ENCODE measurements around the gene PRDM16. TPM values are rescaled to one million over a fixed set of nuclear protein-coding genes. Genes with fewer than 3 reads are reported as not detected.
A peak's percentile ranks its signal among the peaks of the same experiment; 100 is the strongest.

Gene PRDM16
- total RNA-seq, 1 experiment from 2014 or later, result 5.3 TPM

GRCh38 chr1:3097231-3097630, 28.2 kb downstream of the PRDM16 start:
- CTCF ChIA-PET, result no interaction called here
- H3K9me3 ChIP-seq, result no peaks in the 10 kb centered on the region
- intact Hi-C loops (cut with micrococcal nuclease; ENCODE audit: unreplicated experiment), result no loop called here
- Mint-ChIP-seq H3K36me3 (ENCODE audit: insufficient read depth, unreplicated experiment) (no peaks in the 10 kb centered on the region), H3K27me3 (ENCODE audit: insufficient read depth, unreplicated experiment) (no peaks in the 10 kb centered on the region), H3K27ac (ENCODE audit: unreplicated experiment) (no peak overlapping the region), H3K4me1 (ENCODE audit: low read depth, unreplicated experiment) (no peaks in the 10 kb centered on the region), H3K4me3 (ENCODE audit: unreplicated experiment) (no peak overlapping the region), H3K9me3 (ENCODE audit: unreplicated experiment) (no peaks in the 10 kb centered on the region)
- no peak overlapping the region for H3K4me3 ChIP-seq (ENCODE audit: low read depth, low read length)
- H3K27me3 ChIP-seq (replicated peaks; ENCODE audit: control insufficient read depth, insufficient read depth, low read length), result no peaks in the 10 kb centered on the region
- POLR2A ChIA-PET, result no interaction called here
- BruUV-seq (replicated peaks), result no TSS peak
- DNase-seq, result no peak
- no peaks in the 10 kb centered on the region for H3K36me3 ChIP-seq (ENCODE audit: control insufficient read depth, insufficient read depth, low read length)
- no peaks in the 10 kb centered on the region for H3K4me1 ChIP-seq
- TF ChIP-seq CTCF (IDR thresholded peaks at IDR 0.05; ENCODE audit: insufficient read depth in 1 of 2, low read depth in 1 of 2, low read length in 1 of 2, severe bottlenecking in 1 of 2, unreplicated experiment in 1 of 2), result no peak

- no peaks in the 10 kb centered on the region for H3K4me1 ChIP-seq
- H3K27me3 ChIP-seq (replicated peaks; ENCODE audit: control insufficient read depth, insufficient read depth, low read length), result no peaks in the 10 kb centered on the region
- intact Hi-C loops (cut with micrococcal nuclease; ENCODE audit: unreplicated experiment), result no loop called here
- H3K36me3 Mint-ChIP-seq (ENCODE audit: insufficient read depth, unreplicated experiment), result no peaks in the 10 kb centered on the region
- no peak for TF ChIP-seq CTCF (IDR thresholded peaks at IDR 0.05; ENCODE audit: insufficient read depth in 1 of 2, low read depth in 1 of 2, low read length in 1 of 2, severe bottlenecking in 1 of 2, unreplicated experiment in 1 of 2)
- H3K4me3 ChIP-seq (ENCODE audit: low read depth, low read length), result no peak overlapping the region
- CTCF ChIA-PET, result no interaction called here
- no peaks in the 10 kb centered on the region for H3K36me3 ChIP-seq (ENCODE audit: control insufficient read depth, insufficient read depth, low read length)
- H3K4me3 Mint-ChIP-seq (ENCODE audit: unreplicated experiment), result no peak overlapping the region
- no peaks in the 10 kb centered on the region for H3K4me1 Mint-ChIP-seq (ENCODE audit: low read depth, unreplicated experiment)
- POLR2A ChIA-PET, result no interaction called here
- no TSS peak for BruUV-seq (replicated peaks)
- no peak overlapping the region for H3K27ac Mint-ChIP-seq (ENCODE audit: unreplicated experiment)
- H3K9me3 ChIP-seq, result no peaks in the 10 kb centered on the region
- DNase-seq, result peak in 1 of 2 experiments; percentile 12
- no peaks in the 10 kb centered on the region for H3K9me3 Mint-ChIP-seq (ENCODE audit: unreplicated experiment)
- H3K27me3 Mint-ChIP-seq (ENCODE audit: insufficient read depth, unreplicated experiment), result no peaks in the 10 kb centered on the region
Observed at GRCh38 chr1:3097861-3098260, 28.9 kb downstream of the PRDM16 start.

- H3K9me3 ChIP-seq, result no peaks in the 10 kb centered on the region
- ChIA-PET CTCF (no interaction called here), POLR2A (no interaction called here)
- intact Hi-C loops (cut with micrococcal nuclease; ENCODE audit: unreplicated experiment), result no loop called here
- no peaks in the 10 kb centered on the region for H3K4me1 Mint-ChIP-seq (ENCODE audit: low read depth, unreplicated experiment)
- no TSS peak for BruUV-seq (replicated peaks)
- no peak for TF ChIP-seq CTCF (IDR thresholded peaks at IDR 0.05; ENCODE audit: insufficient read depth in 1 of 2, low read depth in 1 of 2, low read length in 1 of 2, severe bottlenecking in 1 of 2, unreplicated experiment in 1 of 2)
- H3K4me3 ChIP-seq (ENCODE audit: low read depth, low read length), result no peak overlapping the region
- H3K27me3 ChIP-seq (replicated peaks; ENCODE audit: control insufficient read depth, insufficient read depth, low read length), result no peaks in the 10 kb centered on the region
- no peak overlapping the region for H3K4me3 Mint-ChIP-seq (ENCODE audit: unreplicated experiment)
- no peak overlapping the region for H3K27ac Mint-ChIP-seq (ENCODE audit: unreplicated experiment)
- H3K36me3 ChIP-seq (ENCODE audit: control insufficient read depth, insufficient read depth, low read length), result no peaks in the 10 kb centered on the region
- no peaks in the 10 kb centered on the region for H3K9me3 Mint-ChIP-seq (ENCODE audit: unreplicated experiment)
- H3K36me3 Mint-ChIP-seq (ENCODE audit: insufficient read depth, unreplicated experiment), result no peaks in the 10 kb centered on the region
- no peaks in the 10 kb centered on the region for H3K27me3 Mint-ChIP-seq (ENCODE audit: insufficient read depth, unreplicated experiment)
- no peak for DNase-seq
- H3K4me1 ChIP-seq, result peaks cover 2% of the 10 kb centered on the region; the same call in 1 of the 2 replicates
Observed at GRCh38 chr1:3099861-3100260, 30.9 kb downstream of the PRDM16 start.
